Hippocampal formation (tissue), 2 donors: ENCODE data around the gene BLVRB.
"Not testable (repeated sequence)": the region's sequence is repeated elsewhere in the genome, so short reads cannot be mapped to it uniquely, and the experiment has no call there.

Experiments
- DNase-seq, 2 donors: peaks; one replicate each; lab custom pipeline; 2025; lab: John Stamatoyannopoulos, UW

The BLVRB gene

DNA sequence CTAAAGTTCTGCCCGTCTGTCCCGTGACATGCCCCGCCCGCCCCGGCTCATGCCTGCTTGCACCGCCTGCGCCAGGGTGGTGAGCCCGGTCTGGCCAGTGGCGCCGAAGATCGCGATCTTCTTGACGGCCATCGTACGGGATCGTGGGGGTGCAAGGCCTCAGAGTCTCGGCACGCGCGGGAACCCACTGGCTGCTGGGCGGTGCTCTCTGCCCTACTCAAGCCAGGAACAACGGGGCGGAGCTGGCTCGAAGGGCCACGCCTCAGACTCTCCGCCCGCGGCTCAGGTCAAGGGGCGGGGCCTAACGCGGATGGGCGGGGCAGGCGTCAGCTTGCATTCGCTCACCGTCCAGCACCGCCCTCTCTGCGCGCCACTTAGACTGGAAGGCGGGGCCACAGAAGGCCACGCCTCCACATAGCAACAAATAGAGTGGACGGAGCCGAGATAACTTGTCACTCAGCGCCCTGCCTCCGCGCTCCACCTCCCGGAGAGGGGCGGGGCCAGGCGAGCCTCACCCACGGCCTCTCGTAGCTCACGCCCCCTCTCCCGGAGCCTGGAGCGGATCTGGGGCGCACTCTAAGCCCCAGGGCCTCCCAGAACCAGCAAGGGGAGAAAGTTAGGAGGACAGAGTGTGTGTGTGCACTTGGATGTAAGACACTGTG lies at the start of gene BLVRB:
Gene BLVRB (minus strand): TSS at position 189 of the 662 bp plus-strand sequence. CDS start 57 bp downstream, at position 132.
- peak; percentile 99 to 100 for DNase-seq

GRCh38 chr19:40513741-40514315 lies 48.3 kb upstream of the BLVRB start:
- no peak for DNase-seq

DNA sequence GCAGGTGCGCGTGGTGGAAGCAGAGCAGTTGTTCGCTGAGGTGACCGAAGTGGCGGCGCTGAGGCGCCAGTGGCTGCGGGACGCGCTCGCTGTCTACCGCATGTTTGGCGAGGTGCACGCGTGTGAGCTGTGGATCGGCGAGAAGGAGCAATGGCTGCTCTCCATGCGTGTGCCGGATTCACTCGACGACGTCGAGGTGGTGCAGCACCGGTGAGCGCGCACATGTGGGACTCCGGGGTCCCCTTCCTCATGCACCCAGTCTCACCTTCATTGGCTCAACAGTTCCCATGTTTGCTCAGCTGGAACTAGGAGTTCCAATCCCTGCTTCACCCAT lies 47.8 kb upstream of the BLVRB start:
- no peak for DNase-seq

GRCh38 chr19:40512473-40513344 lies 47.2 kb upstream of the BLVRB start:
- DNase-seq, result no peak

DNA sequence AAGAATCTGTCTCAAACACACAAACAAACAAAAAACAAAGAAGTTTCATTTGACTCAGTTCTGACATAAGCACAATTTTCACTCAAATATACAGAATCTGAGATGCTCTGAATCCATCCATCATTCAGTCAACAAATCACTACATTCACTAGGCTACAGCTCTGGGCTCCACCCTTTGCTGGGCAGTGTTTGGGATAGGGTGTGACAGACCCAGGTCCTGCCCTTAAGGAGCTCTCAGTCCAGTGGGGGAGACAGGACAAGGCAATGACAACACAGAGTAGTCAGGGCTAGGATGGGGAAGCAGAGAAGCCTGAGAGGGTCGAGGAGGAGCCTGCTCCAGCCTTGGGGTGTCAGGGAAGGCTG lies 46.5 kb upstream of the BLVRB start:
- no peak for DNase-seq

GRCh38 chr19:40511487-40511886 lies 45.9 kb upstream of the BLVRB start:
- no peak for DNase-seq

DNA sequence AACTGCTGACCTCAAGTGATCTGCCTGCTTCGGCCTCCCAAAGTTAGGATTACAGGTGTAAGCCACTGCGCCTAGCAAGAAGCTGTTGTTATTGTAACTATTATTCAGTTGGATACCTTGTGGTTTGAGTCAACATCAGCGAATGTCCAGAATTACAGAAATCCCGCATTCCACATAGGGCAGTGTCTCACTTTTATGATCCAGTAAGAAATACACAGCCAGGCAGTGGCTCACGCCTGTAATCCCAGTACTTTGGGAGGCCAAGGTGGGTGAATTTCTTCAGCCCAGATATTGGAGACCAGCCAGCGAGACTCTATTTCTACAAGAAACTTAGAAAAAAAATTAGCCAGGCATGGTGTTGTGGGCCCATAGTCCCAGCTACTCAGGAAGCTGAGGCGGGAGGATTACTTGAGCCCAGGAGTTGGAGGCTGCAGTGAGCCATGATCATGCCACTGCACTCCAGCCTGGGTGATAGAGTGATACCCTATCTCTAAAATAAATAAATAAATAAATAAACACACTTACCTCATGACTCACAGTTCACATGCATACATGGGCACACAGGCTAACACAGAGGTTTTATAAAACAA lies 45.1 kb upstream of the BLVRB start:
- no peak for DNase-seq

GRCh38 chr19:40508739-40509260 lies 43.3 kb upstream of the BLVRB start:
- no peak for DNase-seq

DNA sequence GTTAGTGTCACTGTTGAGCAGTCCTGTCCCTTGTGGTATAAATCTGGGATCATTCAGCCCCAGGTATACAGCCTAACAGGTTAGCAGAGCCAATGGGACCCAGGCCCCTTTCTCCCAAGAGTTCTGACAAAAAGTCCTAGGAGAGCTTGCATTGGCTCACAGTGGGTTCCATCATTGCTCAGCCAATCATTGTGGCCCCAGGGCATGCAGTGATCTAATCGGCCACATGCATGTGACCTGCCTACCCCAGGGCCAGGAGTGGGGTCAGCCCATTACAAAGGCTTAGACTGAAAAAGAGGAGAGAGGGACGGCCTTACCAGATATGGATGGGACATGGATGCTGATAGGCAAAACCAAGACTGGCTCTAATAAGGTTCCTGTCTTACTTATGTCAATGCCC lies 42.3 kb upstream of the BLVRB start:
- DNase-seq, result no peak

GRCh38 chr19:40506099-40506498 lies 40.6 kb upstream of the BLVRB start:
- DNase-seq, result no peak

- peak in 1 of 2 donors; percentile 12 for DNase-seq
These were observed 37.8 kb upstream of the BLVRB start for GRCh38 chr19:40503320-40503695.

GRCh38 chr19:40502647-40503319 lies 37.2 kb upstream of the BLVRB start:
- no peak for DNase-seq

DNA sequence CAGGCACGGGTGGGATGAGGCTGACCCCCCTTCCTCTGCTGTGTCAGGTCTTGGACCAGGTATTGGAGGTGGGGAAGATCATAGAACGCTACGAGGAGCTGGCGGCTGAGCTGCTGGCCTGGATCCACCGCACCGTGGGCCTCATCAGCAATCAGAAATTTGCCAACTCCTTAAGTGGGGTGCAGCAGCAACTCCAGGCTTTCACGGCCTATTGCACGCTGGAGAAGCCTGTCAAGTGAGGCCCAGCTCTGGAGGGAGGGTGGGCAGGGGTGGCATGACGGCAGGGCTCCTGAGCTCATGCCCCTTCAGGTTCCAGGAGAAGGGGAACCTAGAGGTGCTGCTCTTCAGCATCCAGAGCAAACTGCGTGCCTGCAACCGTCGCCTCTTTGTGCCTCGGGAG lies 36.5 kb upstream of the BLVRB start:
- DNase-seq, result no peak

GRCh38 chr19:40501599-40501998 lies 36.1 kb upstream of the BLVRB start:
- no peak for DNase-seq

DNA sequence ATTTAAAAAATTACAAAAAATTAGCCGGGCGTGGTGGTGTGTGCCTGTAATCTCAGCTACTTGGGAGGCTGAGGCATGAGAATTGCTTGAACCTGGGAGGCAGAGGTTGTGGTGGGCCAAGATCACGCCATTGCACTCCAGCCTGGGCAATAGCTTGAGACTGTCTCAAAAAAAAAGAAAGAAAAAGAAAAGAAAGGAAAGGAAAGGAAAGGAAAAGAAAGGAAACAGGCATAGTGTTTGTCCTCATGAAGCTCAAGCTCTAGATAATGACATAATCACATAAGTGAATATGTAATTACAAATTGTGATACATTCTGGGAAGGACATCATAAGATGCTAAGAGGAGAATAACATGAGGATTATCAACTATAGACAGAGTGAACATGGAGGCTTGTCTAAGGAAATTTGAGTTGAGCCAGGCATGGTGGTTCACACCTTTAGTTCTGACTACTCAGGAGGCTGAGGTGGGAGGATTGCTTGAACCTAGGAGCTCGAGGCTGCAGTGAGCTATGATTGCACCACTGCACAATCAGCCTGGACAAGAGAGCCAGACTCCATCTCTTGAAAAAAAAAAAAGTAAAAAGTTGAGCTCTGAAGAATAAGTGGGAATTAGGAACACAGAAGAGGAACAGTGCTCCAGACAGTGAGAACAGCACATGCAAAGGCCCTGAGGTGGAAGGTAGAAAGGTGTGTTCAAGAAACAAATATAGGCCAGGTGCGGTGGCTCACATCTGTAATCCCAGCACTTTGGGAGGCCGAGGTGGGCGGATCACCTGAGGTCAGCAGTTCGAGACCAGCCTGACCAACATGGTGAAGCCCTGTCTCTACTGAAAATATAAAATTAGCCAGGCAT lies 35.4 kb upstream of the BLVRB start:
- not testable (repeated sequence) for DNase-seq

GRCh38 chr19:40499320-40499719 lies 33.8 kb upstream of the BLVRB start:
- DNase-seq, result no peak

GRCh38 chr19:40497214-40497613 lies 31.7 kb upstream of the BLVRB start:
- DNase-seq, result no peak

GRCh38 chr19:40494191-40494838 lies 28.8 kb upstream of the BLVRB start:
- DNase-seq, result no peak

- DNase-seq, result no peak
These were observed 28.2 kb upstream of the BLVRB start for GRCh38 chr19:40493778-40494177.

GRCh38 chr19:40492274-40492673 lies 26.7 kb upstream of the BLVRB start:
- no peak for DNase-seq

GRCh38 chr19:40489882-40490230 lies 24.3 kb upstream of the BLVRB start:
- DNase-seq, result no peak
